GM21619 (cell line): ENCODE results near the gene KIF7.
"Not testable (repeated sequence)": the region's sequence is repeated elsewhere in the genome, so short reads cannot be mapped to it uniquely, and the experiment has no call there.

Experiments used
- ATAC-seq: cut with Tn5 transposase; IDR thresholded peaks from one replicate; pipeline ENCODE4 v1.9.1; 2021; ENCODE audit not compliant: unreplicated experiment

Gene KIF7

DNA sequence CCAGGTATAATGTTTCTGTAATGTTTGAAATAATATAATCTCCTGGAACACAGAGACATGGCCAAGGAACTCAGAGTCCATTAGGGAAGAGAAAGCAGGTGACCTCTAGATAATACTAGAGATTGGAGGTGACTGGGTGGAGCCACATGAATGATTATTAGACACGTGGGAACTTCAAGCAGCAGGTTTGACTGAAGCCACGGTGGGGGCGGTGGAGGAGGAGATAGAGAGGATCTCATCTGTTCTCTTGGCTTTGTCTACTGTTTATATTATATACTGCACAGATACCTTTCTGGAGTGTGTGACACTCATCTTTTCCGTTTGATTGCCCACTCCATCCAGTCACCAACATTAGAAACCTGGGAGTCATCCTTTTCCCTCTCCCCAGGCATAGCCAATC, 33.7 kb downstream of the KIF7 start:
- no peak for ATAC-seq

DNA sequence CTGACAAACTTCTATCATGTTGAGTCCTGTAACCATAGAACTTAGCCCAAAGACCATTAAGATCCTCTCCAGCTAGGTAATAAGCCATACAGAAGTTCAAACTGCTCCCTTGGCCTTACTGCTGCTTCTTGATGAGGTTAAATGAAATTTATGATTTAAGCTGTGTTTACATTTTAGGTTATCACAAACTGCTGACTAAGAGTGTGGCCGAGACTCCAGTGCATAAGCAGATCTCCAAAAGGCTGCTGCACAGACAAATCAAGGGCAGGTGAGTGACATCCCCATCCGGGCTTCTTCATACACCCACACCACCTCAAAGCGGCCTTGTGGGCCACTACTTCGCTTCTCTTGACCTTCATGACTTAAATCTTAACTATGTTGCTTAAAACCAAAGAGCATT, 39.0 kb downstream of the KIF7 start:
- no peak for ATAC-seq

DNA sequence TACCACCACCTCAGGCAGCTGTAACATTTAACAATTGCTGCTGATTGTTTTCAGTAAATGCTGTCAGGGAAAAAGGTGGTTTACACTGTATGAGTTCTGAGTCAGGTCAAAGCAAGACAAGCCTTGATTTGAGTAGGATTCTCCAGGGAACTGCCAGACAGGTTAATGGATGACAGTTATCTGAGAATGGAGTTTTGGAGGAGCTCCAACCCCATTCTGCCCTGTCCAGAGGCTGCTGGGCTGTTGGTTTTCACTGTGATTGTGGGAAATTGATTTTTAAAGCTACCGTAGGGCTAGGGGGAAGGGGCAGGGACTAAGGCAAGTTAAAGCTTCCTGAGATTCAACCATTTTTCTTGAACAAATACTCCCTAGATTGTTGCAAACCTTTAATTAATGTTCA, 40.1 kb downstream of the KIF7 start:
- no peak for ATAC-seq

GRCh38 chr15:89614164-89614563, 41.1 kb downstream of the KIF7 start:
- ATAC-seq, result no peak

DNA sequence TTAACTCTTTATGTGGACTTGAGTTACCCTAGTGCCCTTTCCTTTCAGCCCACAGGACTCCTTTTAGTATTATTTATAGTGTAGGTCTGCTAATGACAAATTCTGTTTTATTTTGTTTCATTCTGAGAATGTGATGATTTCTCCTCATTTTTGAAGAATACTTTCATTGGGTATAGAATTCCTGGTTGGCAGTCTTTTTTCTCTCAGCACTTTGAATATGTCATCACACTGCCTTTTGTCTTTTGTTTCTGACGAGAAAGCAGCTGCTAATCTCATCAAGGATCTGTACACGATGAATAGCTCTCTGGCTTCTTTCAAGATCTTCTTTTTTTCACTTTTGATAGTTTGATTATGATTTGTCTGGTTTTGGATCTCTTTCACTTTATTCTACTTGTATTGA, 42.2 kb downstream of the KIF7 start:
- no peak for ATAC-seq

DNA sequence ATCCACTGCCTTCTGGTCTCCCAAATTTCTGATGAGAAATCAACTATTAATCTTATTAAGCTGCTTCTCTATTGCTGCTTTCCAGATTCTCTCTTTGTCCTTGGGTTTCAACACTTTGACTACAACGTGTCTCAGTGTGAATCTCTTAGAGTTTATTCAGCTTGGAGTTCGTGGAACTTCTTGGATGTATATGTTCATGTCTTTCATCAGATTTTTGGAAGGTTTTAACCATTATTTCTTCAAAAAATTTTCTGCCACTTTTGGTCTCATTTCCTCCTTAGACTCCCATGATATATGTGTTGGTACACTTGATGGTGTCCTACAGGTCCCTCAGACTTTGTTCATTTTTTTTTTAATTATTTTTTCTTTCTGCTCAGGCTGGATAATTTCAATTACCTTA, 44.0 kb downstream of the KIF7 start:
- no peak for ATAC-seq

DNA sequence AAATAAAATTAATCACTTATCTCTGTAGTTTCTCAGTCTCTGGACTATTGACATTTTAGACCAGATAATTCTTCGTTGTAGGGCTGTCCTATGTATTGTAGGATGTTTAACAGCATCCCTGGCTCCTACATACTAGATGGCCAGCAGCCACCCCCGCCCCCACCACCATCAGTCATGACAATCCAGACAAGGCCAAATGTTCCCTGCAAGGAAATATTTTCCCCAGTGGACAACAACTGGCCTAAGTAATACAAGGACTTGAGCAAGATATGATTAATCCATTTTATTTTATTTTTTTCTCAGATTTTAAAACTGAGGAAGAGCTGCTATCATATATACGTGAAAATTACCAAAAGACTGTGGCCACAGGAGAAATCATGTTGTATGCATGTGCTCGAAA, 56.2 kb downstream of the KIF7 start:
- ATAC-seq, result no peak

DNA sequence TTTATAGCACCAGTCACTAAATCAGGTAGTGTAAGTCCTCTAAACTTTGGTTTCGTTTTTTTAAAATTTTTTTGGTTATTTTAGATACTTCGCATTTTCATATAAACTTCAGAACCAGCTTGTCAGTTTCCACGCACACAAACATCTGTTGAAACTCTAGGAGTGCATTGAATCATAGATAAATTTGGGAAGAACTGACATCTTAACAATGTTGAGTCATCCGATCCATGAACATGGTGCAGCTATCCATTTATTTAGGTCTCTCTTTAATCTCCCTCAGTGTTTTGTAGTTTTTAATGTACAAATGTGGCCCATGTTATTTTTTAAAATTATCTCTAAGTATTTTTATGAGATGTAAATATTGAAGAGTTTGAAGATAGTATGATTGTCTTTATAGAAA, 62.2 kb downstream of the KIF7 start:
- no peak for ATAC-seq

DNA sequence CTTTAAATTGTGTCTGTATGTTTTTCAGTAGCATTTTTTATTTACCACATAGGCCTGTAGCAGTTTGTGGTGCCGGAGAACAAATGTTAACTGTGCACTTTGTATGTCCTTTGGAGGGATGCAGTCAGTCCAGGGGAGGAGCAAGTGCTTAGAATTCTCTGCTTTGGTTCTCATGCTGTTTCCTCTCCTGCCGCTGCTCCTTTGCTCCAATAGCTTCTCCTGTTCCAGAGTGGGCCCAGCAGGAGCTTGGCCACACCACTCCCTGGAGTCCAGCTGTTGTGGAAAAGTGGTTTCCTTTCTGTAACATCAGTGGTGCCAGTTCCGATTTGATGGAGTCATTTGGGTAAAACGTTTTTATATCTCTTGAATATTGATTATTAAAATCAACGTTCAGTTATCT, 63.4 kb downstream of the KIF7 start:
- no peak for ATAC-seq

DNA sequence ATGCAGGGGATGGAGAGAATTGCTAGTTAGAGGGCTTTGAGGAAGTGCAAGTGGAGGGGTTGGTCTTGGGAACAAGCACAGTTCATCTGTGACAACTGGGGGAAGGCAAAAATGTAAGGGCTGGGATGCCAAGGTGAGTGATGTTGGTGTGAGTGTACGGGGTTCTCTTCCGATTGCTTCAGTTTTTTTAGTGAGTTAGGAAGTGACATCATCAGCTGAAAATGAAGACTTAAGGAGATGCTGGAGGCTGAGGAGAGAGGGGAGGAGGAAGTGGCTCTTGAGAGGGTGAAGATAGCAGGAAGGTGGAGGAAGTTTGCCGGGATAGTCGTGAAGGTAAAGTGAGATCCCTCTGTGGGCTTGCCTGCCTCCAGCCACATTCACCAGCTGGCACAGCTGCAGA, 67.3 kb downstream of the KIF7 start:
- ATAC-seq, result no peak

- no peak for ATAC-seq
Observed at GRCh38 chr15:89586651-89587050, 68.6 kb downstream of the KIF7 start.

DNA sequence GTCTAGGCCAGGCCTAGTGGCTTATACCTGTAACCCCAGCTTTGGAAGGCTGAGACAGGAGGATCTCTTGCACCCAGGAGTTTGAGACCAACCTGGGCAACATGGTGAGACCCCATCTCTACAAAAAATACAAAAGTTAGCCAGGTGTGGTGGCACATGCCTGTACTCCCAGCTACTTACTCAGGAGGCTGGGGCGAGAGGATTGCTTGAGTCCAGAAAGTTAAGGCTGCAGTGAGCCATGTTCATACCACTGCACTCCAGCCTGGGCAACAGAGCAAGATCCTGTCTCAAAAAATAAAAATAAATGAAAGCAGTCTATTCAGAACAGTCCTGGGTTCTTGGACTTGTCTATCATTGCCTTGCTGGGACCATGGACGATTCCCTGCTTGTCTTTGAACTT, 74.5 kb downstream of the KIF7 start:
- ATAC-seq, result not testable (repeated sequence)

GRCh38 chr15:89578146-89578545, 77.1 kb downstream of the KIF7 start:
- ATAC-seq, result no peak
